KMS-11 (cell line): ENCODE data around the gene FCSK.

ENCODE experiments used
- H2AFZ ChIP-seq: fragments of 200-600 bp; sonication (generic); 2 replicates; pipeline ENCODE4 v1.6.1; 2016; ENCODE audit warnings: antibody characterized with exemption, mixed run types, low read depth
- H3K27ac ChIP-seq: fragments of 200-600 bp; sonication (generic); 2 replicates; pipeline ENCODE4 v1.6.1; 2016; ENCODE audit warnings: mild to moderate bottlenecking, mixed run types
- H3K27me3 ChIP-seq: fragments of 200-600 bp; sonication (generic); 2 replicates; pipeline ENCODE4 v1.6.1; 2017; ENCODE audit warnings: mild to moderate bottlenecking, low read depth, mixed run types, moderate library complexity; ENCODE audit not compliant: insufficient read depth
- H3K36me3 ChIP-seq: fragments of 200-600 bp; sonication (generic); 2 replicates; pipeline ENCODE4 v1.6.1; 2017; ENCODE audit warnings: mild to moderate bottlenecking, mixed run types; ENCODE audit not compliant: insufficient read depth
- H3K4me1 ChIP-seq: fragments of 200-600 bp; sonication (generic); 2 replicates; pipeline ENCODE4 v1.6.1; 2016; ENCODE audit warnings: mild to moderate bottlenecking, low read depth, mixed run types; ENCODE audit not compliant: poor library complexity, severe bottlenecking
- H3K4me2 ChIP-seq: fragments of 200-600 bp; sonication (generic); 2 replicates; pipeline ENCODE4 v1.7.0; 2016; ENCODE audit warnings: mild to moderate bottlenecking, mixed run types
- H3K4me3 ChIP-seq: fragments of 200-600 bp; sonication (generic); IDR thresholded peaks from 2 replicates; pipeline ENCODE4 v1.6.1; 2017; ENCODE audit warnings: low read depth, low read length, mixed read lengths; ENCODE audit not compliant: insufficient read depth
- H3K79me2 ChIP-seq: fragments of 200-600 bp; sonication (generic); 2 replicates; pipeline ENCODE4 v1.6.1; 2016; ENCODE audit warnings: low read depth, mixed run types; ENCODE audit not compliant: insufficient read depth
- H3K9ac ChIP-seq: fragments of 200-600 bp; sonication (generic); 2 replicates; pipeline ENCODE4 v1.6.1; 2016; ENCODE audit warnings: mild to moderate bottlenecking, mixed run types
- H4K20me1 ChIP-seq: fragments of 200-600 bp; sonication (generic); 2 replicates; pipeline ENCODE4 v1.6.1; 2016; ENCODE audit warnings: mild to moderate bottlenecking, mixed run types; ENCODE audit not compliant: insufficient read depth
- CTCF ChIP-seq: fragments of 200-600 bp; sonication (generic); conservative IDR thresholded peaks from 2 replicates; pipeline ENCODE4 v1.6.1; 2017; ENCODE audit warnings: low read depth, mild to moderate bottlenecking, antibody characterized with exemption, low read length, moderate library complexity, mixed read lengths

The FCSK gene

GRCh38 chr16:70416748-70417616, 37.4 kb upstream of the FCSK start:
- Histone ChIP-seq H2AFZ (no peak overlapping the region), H3K9ac (peak overlapping the region; percentile 60), H3K27ac (peak overlapping the region; percentile 95), H3K79me2 (peaks cover 75% of the 10 kb centered on the region), H3K27me3 (no peaks in the 10 kb centered on the region), H4K20me1 (no peaks in the 10 kb centered on the region), H3K4me3 (no peak overlapping the region), H3K4me2 (peak overlapping the region; percentile 99), H3K4me1 (peaks cover 88% of the 10 kb centered on the region), H3K36me3 (no peaks in the 10 kb centered on the region)
- no peak; the same call in 1 of the 2 replicates for TF ChIP-seq CTCF

GRCh38 chr16:70417661-70418060, 36.7 kb upstream of the FCSK start:
- H2AFZ ChIP-seq, result no peak overlapping the region
- peaks cover 77% of the 10 kb centered on the region for H3K79me2 ChIP-seq
- no peak overlapping the region for H3K4me3 ChIP-seq
- no peaks in the 10 kb centered on the region for H4K20me1 ChIP-seq
- H3K4me2 ChIP-seq, result peak overlapping the region; percentile 99
- no peaks in the 10 kb centered on the region for H3K27me3 ChIP-seq
- H3K36me3 ChIP-seq, result no peaks in the 10 kb centered on the region
- TF ChIP-seq CTCF, result no peak; the same call in 1 of the 2 replicates
- H3K9ac ChIP-seq, result peak overlapping the region; percentile 60
- H3K27ac ChIP-seq, result peak overlapping the region; percentile 95
- H3K4me1 ChIP-seq, result peaks cover 94% of the 10 kb centered on the region

- H2AFZ ChIP-seq, result no peak overlapping the region
- H4K20me1 ChIP-seq, result no peaks in the 10 kb centered on the region
- H3K79me2 ChIP-seq, result peaks cover 80% of the 10 kb centered on the region
- peak overlapping the region; percentile 99 for H3K4me2 ChIP-seq
- no peaks in the 10 kb centered on the region for H3K27me3 ChIP-seq
- no peak overlapping the region for H3K4me3 ChIP-seq
- peak overlapping the region; percentile 95 for H3K27ac ChIP-seq
- no peaks in the 10 kb centered on the region for H3K36me3 ChIP-seq
- TF ChIP-seq CTCF, result no peak
- peaks cover 95% of the 10 kb centered on the region for H3K4me1 ChIP-seq
- peak overlapping the region; percentile 60; the same call in 1 of the 2 replicates for H3K9ac ChIP-seq
Measured at GRCh38 chr16:70418274-70418992, 36.0 kb upstream of the FCSK start.

DNA sequence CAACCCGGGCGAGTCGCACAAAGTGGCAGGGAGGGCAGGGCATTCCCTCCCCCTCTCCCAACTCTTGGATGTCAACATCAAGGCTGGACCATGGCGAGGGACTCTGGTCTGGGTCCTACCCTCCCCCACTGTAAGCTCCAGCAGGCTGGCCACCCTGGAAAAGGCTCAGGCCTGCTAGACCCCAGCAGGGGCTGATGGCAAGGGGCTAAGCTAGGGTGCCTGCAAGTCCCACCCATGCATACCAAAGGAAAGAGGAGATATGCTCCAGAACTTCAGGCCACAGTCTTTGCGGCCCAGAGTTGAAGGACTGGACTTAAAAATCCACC, 35.4 kb upstream of the FCSK start:
- no peak overlapping the region for H2AFZ ChIP-seq
- H3K27me3 ChIP-seq, result no peaks in the 10 kb centered on the region
- H4K20me1 ChIP-seq, result no peaks in the 10 kb centered on the region
- no peak overlapping the region; the same call in 1 of the 2 replicates for H3K9ac ChIP-seq
- peaks cover 97% of the 10 kb centered on the region for H3K4me1 ChIP-seq
- peak overlapping the region; percentile 99; the same call in 1 of the 2 replicates for H3K4me2 ChIP-seq
- peak overlapping the region; percentile 95 for H3K27ac ChIP-seq
- TF ChIP-seq CTCF, result no peak
- no peak overlapping the region for H3K4me3 ChIP-seq
- H3K79me2 ChIP-seq, result peaks cover 81% of the 10 kb centered on the region
- H3K36me3 ChIP-seq, result no peaks in the 10 kb centered on the region
